Measurements from ENCODE around the gene NCOA3. TPM values are rescaled to one million over a fixed set of nuclear protein-coding genes. Genes with fewer than 3 reads are reported as not detected.
A peak's percentile ranks its signal among the peaks of the same experiment; 100 is the strongest.

Gene NCOA3
- total and polyA plus RNA-seq, 10 of the 15 experiments (the other 5 are each of a cell fraction or from before 2014, with no cell fraction given): 16.9 to 96.2 (median 73.6) TPM

DNA sequence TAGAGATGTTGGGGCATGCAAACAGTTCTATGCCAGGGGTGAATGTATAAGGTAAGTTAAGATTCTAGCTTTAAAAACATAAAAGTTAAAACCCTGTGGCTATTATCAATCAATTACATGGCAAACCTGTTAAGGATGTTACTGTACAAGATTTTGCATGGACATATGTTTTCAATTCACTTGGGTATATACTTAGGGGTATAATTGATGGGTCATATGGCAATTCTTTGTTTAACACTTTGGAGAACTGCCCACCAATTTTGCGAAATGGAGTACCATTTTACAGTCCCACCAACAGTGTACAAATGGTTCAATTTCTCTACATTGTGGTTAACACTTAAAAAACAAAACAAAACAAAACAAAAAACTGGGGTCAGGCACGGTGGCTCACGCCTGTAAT, 9.4 kb upstream of the NCOA3 start:
- FAIRE-seq (no peak), DNase-seq (ENCODE audit: low read depth, low spot score) (no peak), ATAC-seq (no peak)
- H3K4me2 ChIP-seq (ENCODE audit: control insufficient read depth, insufficient read depth): 0 out of 2 replicates have a peak overlapping the region, but pooled peaks have one; percentile 65
- H3K9ac ChIP-seq (ENCODE audit: control insufficient read depth, insufficient read depth, low read length): no peak overlapping the region
- POLR2A ChIA-PET: interaction anchor here (0.7 to 9.1 kb wide), 6 partner anchors 8 to 81 kb away, joined by 4 to 116 read pairs (median 9); partner anchors contain the start of gene NCOA3
- CTCF ChIA-PET: interaction anchor here (1.0 to 2.6 kb wide), 4 partner anchors 10 to 129 kb away, joined by 3 to 17 read pairs (median 4); partner anchors contain the start of gene NCOA3
- 37% methylated on average over 3 of the region's 3 CpGs for WGBS (ENCODE audit: insufficient coverage, insufficient replicate concordance, low lambda C conversion rate, missing lambda C conversion rate)
- H2AFZ ChIP-seq (ENCODE audit: control insufficient read depth, low read depth, low read length): no peak overlapping the region
- no peaks in the 10 kb centered on the region for H4K20me1 ChIP-seq (ENCODE audit: control insufficient read depth, insufficient read depth)
- BruUV-seq (replicated peaks): no TSS peak
- H3K36me3 ChIP-seq (ENCODE audit: control insufficient read depth in 2 of 2, insufficient read depth in 2 of 2, low read length in 1 of 2): no peaks in the 10 kb centered on the region
- H3K9me3 ChIP-seq (replicated peaks; ENCODE audit: control insufficient read depth, insufficient read depth, low read length): no peaks in the 10 kb centered on the region
- no peak overlapping the region for H3K4me3 ChIP-seq
- no peaks in the 10 kb centered on the region; the same call in 1 of the 2 replicates for H3K79me2 ChIP-seq (ENCODE audit: control insufficient read depth, insufficient read depth, low read length)
- peaks cover 73% of the 10 kb centered on the region for H3K4me1 ChIP-seq (ENCODE audit: control insufficient read depth, insufficient read depth, low read length)
- RAD21 ChIA-PET (ENCODE audit: unreplicated experiment): interaction anchor here (0.5 to 5.0 kb wide), 12 partner anchors 11 to 136 kb away, joined by 3 to 58 read pairs (median 6); partner anchors contain the start of genes NCOA3 and ZMYND8
- intact Hi-C loops (cut with micrococcal nuclease; ENCODE audit: unreplicated experiment): no loop called here
- no peaks in the 10 kb centered on the region for H3K27me3 ChIP-seq (replicated peaks in 1 of 2; ENCODE audit: control insufficient read depth in 2 of 2, insufficient read depth in 2 of 2, low read length in 1 of 2)
- peak overlapping the region; percentile 82 for H3K27ac ChIP-seq (ENCODE audit: control insufficient read depth, insufficient read depth)
- in situ Hi-C loops (cut with MboI): no loop called here
- SMC1A ChIA-PET (ENCODE audit: uncharacterized antibody, unreplicated experiment): interaction anchor here (0.7 to 9.2 kb wide), 8 partner anchors 11 to 83 kb away, joined by 3 to 125 read pairs (median 6); partner anchors contain the start of gene NCOA3
- no peak for TF ChIP-seq CREB1 (IDR thresholded peaks at IDR 0.05; ENCODE audit: low read depth)
- TF ChIP-seq ESRRA (IDR thresholded peaks at IDR 0.05; ENCODE audit: low read length): no peak
- no peak for TF ChIP-seq GATAD2B (conservative IDR thresholded peaks at IDR 0.05; ENCODE audit: low read depth)
- TF ChIP-seq SREBF1 (IDR thresholded peaks at IDR 0.05; ENCODE audit: low read length): no peak
- no peak for TF ChIP-seq ZNF217 (IDR thresholded peaks at IDR 0.05)
- peak in 1 of 2 experiments; percentile 85; a peak in 1 of 4 replicates for TF ChIP-seq ETV6 (conservative IDR thresholded peaks at IDR 0.05 in 1 of 2, IDR thresholded peaks at IDR 0.05 in 1 of 2; ENCODE audit: borderline replicate concordance in 1 of 2, low read depth in 1 of 2)
- no peak for TF ChIP-seq SUPT20H (IDR thresholded peaks at IDR 0.05; ENCODE audit: borderline replicate concordance, control insufficient read depth, low read depth, low read length)
- TF ChIP-seq, protein P1, sequence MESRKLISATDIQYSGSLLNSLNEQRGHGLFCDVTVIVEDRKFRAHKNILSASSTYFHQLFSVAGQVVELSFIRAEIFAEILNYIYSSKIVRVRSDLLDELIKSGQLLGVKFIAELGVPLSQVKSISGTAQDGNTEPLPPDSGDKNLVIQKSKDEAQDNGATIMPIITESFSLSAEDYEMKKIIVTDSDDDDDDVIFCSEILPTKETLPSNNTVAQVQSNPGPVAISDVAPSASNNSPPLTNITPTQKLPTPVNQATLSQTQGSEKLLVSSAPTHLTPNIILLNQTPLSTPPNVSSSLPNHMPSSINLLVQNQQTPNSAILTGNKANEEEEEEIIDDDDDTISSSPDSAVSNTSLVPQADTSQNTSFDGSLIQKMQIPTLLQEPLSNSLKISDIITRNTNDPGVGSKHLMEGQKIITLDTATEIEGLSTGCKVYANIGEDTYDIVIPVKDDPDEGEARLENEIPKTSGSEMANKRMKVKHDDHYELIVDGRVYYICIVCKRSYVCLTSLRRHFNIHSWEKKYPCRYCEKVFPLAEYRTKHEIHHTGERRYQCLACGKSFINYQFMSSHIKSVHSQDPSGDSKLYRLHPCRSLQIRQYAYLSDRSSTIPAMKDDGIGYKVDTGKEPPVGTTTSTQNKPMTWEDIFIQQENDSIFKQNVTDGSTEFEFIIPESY (IDR thresholded peaks at IDR 0.05): no peak
- 0 out of 2 replicates have a peak, but pooled peaks have one; percentile 75 for TF ChIP-seq NFXL1 (IDR thresholded peaks at IDR 0.05; ENCODE audit: borderline replicate concordance)
- TF ChIP-seq STAT3 (IDR thresholded peaks at IDR 0.05; ENCODE audit: low read depth, low read length): no peak
- TF ChIP-seq BMI1 (IDR thresholded peaks at IDR 0.05; ENCODE audit: borderline replicate concordance): no peak
- TF ChIP-seq MXI1 (IDR thresholded peaks at IDR 0.05; ENCODE audit: low read depth, low read length): no peak
- TF ChIP-seq RCOR1 (conservative IDR thresholded peaks at IDR 0.05; ENCODE audit: low read depth, low read length): no peak
- TF ChIP-seq, protein P2, sequence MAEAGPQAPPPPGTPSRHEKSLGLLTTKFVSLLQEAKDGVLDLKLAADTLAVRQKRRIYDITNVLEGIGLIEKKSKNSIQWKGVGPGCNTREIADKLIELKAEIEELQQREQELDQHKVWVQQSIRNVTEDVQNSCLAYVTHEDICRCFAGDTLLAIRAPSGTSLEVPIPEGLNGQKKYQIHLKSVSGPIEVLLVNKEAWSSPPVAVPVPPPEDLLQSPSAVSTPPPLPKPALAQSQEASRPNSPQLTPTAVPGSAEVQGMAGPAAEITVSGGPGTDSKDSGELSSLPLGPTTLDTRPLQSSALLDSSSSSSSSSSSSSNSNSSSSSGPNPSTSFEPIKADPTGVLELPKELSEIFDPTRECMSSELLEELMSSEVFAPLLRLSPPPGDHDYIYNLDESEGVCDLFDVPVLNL (IDR thresholded peaks at IDR 0.05; ENCODE audit: low read depth, low read length): no peak
- TF ChIP-seq, protein P3, sequence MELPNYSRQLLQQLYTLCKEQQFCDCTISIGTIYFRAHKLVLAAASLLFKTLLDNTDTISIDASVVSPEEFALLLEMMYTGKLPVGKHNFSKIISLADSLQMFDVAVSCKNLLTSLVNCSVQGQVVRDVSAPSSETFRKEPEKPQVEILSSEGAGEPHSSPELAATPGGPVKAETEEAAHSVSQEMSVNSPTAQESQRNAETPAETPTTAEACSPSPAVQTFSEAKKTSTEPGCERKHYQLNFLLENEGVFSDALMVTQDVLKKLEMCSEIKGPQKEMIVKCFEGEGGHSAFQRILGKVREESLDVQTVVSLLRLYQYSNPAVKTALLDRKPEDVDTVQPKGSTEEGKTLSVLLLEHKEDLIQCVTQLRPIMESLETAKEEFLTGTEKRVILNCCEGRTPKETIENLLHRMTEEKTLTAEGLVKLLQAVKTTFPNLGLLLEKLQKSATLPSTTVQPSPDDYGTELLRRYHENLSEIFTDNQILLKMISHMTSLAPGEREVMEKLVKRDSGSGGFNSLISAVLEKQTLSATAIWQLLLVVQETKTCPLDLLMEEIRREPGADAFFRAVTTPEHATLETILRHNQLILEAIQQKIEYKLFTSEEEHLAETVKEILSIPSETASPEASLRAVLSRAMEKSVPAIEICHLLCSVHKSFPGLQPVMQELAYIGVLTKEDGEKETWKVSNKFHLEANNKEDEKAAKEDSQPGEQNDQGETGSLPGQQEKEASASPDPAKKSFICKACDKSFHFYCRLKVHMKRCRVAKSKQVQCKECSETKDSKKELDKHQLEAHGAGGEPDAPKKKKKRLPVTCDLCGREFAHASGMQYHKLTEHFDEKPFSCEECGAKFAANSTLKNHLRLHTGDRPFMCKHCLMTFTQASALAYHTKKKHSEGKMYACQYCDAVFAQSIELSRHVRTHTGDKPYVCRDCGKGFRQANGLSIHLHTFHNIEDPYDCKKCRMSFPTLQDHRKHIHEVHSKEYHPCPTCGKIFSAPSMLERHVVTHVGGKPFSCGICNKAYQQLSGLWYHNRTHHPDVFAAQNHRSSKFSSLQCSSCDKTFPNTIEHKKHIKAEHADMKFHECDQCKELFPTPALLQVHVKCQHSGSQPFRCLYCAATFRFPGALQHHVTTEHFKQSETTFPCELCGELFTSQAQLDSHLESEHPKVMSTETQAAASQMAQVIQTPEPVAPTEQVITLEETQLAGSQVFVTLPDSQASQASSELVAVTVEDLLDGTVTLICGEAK (IDR thresholded peaks at IDR 0.05; ENCODE audit: borderline replicate concordance): no peak
- TF ChIP-seq IKZF1 (conservative IDR thresholded peaks at IDR 0.05): 0 out of 2 replicates have a peak, but pooled peaks have one; percentile 9
- 0 out of 2 replicates have a peak, but pooled peaks have one; percentile 4 for TF ChIP-seq MTA3 (IDR thresholded peaks at IDR 0.05; ENCODE audit: borderline replicate concordance, low read length)
- TF ChIP-seq SUZ12 (IDR thresholded peaks at IDR 0.05; ENCODE audit: unreplicated experiment): no peak

Data from GM12878 (cell line).